ENCODE results near the gene RPS6KA3.
"Not testable (repeated sequence)": the region's sequence is repeated elsewhere in the genome, so short reads cannot be mapped to it uniquely, and the experiment has no call there.

RPS6KA3 gene

DNA sequence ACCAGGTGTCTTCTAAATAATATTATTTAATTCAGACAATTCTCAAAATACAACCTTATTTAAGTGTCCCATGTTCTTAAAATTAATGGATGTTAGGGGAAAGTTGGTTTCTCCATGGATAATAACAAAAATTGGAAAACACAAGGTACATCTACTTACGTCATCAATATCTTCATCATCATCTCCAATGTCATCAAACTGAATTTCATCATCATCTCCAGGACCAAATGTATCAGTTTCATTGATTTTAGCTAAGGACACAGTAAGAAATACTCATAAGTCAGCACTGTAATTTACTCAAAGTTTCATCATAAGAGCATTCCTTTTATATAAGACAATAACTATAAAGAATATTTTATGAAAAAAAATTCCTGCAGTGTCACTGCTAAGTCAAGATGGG is 136.4 kb downstream of the RPS6KA3 start:
- Mint-ChIP-seq H3K27ac (peak overlapping the region; percentile 55), H3K36me3 (ENCODE audit: low read depth) (peaks cover 76% of the 10 kb centered on the region)

GRCh38 chrX:20129547-20129946 is 137.2 kb downstream of the RPS6KA3 start:
- peaks cover 76% of the 10 kb centered on the region for H3K36me3 Mint-ChIP-seq (ENCODE audit: low read depth)
- no peak overlapping the region for H3K4me3 Mint-ChIP-seq
- H3K27me3 Mint-ChIP-seq, result no peaks in the 10 kb centered on the region
- H3K27ac Mint-ChIP-seq, result no peak overlapping the region
- H3K9me3 Mint-ChIP-seq, result no peaks in the 10 kb centered on the region
- H3K4me1 Mint-ChIP-seq (ENCODE audit: low read depth), result peaks cover 13% of the 10 kb centered on the region
- DNase-seq, result no peak

More for the DNA sequence above, 136.4 kb downstream of the RPS6KA3 start:
- H3K4me1 Mint-ChIP-seq (ENCODE audit: low read depth), result peaks cover 14% of the 10 kb centered on the region
- DNase-seq, result no peak
- no peaks in the 10 kb centered on the region for H3K27me3 Mint-ChIP-seq
- H3K9me3 Mint-ChIP-seq, result no peaks in the 10 kb centered on the region
- no peak overlapping the region for H3K4me3 Mint-ChIP-seq

- H3K27ac Mint-ChIP-seq, result peak overlapping the region; percentile 6
- peaks cover 11% of the 10 kb centered on the region for H3K4me1 Mint-ChIP-seq (ENCODE audit: low read depth)
- peaks cover 75% of the 10 kb centered on the region for H3K36me3 Mint-ChIP-seq (ENCODE audit: low read depth)
- H3K9me3 Mint-ChIP-seq, result no peaks in the 10 kb centered on the region
- DNase-seq, result no peak
- no peaks in the 10 kb centered on the region for H3K27me3 Mint-ChIP-seq
- H3K4me3 Mint-ChIP-seq, result no peak overlapping the region
Measured at GRCh38 chrX:20128670-20129069, 138.0 kb downstream of the RPS6KA3 start.

DNA sequence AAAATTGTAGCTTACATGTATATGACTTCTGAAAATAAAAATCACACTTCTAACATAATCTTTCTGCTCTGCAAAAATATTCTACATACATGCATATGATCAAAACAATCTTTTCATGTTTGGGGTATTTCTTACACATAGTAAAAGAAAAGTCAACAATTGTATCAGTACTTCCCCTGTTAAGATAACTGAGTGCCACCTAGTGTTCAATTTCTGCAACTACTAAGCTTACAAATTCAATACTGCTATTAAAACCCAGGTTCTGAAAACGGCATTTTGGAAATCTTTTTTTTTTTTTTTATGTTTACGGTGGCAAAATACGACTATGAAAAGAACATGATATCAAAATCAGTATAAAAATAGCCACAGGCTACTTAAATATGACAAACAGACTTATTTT is 139.3 kb downstream of the RPS6KA3 start:
- DNase-seq; H3K27ac Mint-ChIP-seq; H3K4me3 Mint-ChIP-seq; H3K4me1 Mint-ChIP-seq (ENCODE audit: low read depth); H3K9me3 Mint-ChIP-seq; H3K27me3 Mint-ChIP-seq: not testable (repeated sequence)
- peaks cover 67% of the 10 kb centered on the region for H3K36me3 Mint-ChIP-seq (ENCODE audit: low read depth)

DNA sequence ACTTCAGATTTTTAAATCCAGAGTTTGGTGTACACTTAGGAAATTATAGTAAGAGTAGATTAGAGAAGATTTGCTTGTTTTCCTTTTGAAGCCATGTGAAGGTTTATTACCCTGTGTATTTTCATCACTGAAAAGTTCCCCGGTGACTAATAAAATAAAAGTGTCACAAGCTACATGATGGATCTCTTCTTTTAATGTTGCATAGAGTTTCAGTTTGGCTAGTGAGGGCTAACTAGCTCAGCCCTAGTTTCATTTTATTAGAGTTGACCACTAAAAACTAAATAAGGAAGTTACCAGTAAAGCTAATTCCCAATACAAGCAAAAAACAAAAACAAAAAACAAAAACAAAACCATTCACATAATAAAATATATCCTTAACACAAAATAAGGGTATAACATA is 139.9 kb downstream of the RPS6KA3 start:
- H3K27me3 Mint-ChIP-seq; H3K9me3 Mint-ChIP-seq; DNase-seq; H3K27ac Mint-ChIP-seq; H3K4me3 Mint-ChIP-seq; H3K4me1 Mint-ChIP-seq (ENCODE audit: low read depth): not testable (repeated sequence)
- H3K36me3 Mint-ChIP-seq (ENCODE audit: low read depth), result peaks cover 65% of the 10 kb centered on the region

DNA sequence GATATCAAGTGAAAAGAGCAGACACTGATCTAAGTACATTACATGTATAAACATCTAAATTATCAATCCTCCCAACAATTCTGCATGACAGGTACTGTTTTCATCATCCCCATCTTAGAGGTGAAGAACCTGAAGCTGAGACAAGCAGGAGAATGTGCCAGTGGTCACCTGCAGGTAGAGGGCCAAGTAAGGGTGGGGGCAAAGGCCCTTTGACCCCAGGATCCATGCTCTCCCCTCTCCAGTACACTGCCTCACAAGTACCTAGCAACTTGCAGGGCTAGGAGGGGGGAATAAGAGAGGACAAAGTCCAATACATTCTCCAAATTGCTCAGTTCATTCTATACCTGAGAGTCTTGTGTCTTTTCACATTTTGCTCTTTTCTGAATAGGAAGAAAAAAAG is 141.7 kb downstream of the RPS6KA3 start:
- Mint-ChIP-seq H3K27me3 (no peaks in the 10 kb centered on the region), H3K4me1 (ENCODE audit: low read depth) (peaks cover 2% of the 10 kb centered on the region), H3K9me3 (no peaks in the 10 kb centered on the region), H3K36me3 (ENCODE audit: low read depth) (peaks cover 55% of the 10 kb centered on the region), H3K27ac (peak overlapping the region; percentile 41), H3K4me3 (no peak overlapping the region)
- no peak for DNase-seq

DNA sequence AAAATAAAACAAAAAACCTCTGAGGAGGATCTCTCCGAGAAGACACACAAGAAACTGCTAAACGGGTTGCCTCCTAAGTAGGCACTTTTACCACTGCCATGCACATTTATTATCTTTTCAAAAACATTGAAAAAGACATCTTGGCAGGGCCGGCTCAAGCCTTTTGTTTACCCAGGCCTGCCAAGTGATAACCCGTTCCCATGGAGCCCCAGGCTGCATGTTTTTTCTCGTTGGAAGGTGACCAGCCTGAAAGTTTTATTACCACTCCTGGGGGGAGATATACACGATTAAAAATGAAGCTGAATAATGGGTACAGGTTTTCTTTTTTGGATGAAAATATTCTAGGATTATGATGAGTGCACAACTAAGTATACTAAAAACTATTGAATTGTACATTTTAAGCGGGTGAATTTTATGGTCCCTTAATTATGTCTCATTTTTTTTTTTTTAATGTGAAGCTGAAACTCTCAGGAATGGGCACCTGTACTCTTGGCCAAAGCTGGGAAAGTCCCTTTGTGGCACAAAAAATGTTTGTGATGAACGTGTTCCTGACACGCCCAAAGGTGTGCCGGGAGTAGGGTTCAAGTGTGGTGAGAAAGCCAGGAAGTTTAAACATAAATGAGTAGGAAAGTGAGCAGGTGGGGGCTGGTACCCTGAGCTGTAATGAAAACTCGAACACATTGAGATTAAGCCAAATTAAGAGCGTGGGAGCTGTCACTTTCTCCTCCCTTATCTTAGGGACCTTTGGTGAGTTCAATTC is 148.5 kb downstream of the RPS6KA3 start:
- Mint-ChIP-seq H3K4me1 (ENCODE audit: low read depth) (peaks cover 4% of the 10 kb centered on the region), H3K4me3 (no peak overlapping the region), H3K9me3 (no peaks in the 10 kb centered on the region), H3K27me3 (peaks cover 32% of the 10 kb centered on the region), H3K36me3 (ENCODE audit: low read depth) (peaks cover 15% of the 10 kb centered on the region), H3K27ac (no peak overlapping the region)
- no peak for DNase-seq

GRCh38 chrX:20116577-20117240 is 150.0 kb downstream of the RPS6KA3 start, which contains the start of gene MAP7D2:
TSS of gene MAP7D2 (minus strand) at chrX:20116907. CDS start at chrX:20116879, 28 bp downstream.
- peaks cover 5% of the 10 kb centered on the region for H3K36me3 Mint-ChIP-seq (ENCODE audit: low read depth)
- H3K4me3 Mint-ChIP-seq, result peak within 1 kb of the TSS; percentile 56
- H3K27ac Mint-ChIP-seq, result no peak within 1 kb of the TSS
- H3K4me1 Mint-ChIP-seq (ENCODE audit: low read depth), result peaks cover 4% of the 10 kb centered on the region
- peaks cover 32% of the 10 kb centered on the region for H3K27me3 Mint-ChIP-seq
- no peaks in the 10 kb centered on the region for H3K9me3 Mint-ChIP-seq
- no peak for DNase-seq

DNA sequence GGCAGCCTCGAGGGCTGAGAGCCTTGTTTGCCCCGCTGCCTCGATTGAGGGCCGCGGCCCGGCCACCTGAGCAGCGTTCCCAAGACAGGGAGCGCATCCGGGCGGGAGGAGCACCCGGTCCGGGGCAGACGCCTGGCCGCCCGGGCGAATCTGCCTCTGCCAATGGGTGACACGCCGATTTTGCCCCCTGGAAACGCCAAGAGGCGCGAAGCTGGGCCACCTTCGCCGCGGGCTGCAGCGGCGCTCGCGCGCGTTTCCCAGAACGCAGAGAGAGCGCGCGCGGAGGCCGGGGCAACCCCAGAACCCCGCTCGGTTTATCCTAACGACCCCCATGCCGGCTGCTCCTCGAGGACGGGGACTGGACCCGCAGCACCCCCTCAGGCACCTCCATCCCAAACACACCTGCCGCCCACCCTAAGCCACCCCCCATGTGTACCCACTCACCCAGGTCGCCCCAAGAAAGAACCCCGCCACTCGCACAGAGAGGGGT is 150.6 kb downstream of the RPS6KA3 start:
- Mint-ChIP-seq H3K36me3 (ENCODE audit: low read depth) (no peaks in the 10 kb centered on the region), H3K9me3 (no peaks in the 10 kb centered on the region), H3K27me3 (peaks cover 32% of the 10 kb centered on the region), H3K27ac (no peak overlapping the region), H3K4me1 (ENCODE audit: low read depth) (peaks cover 4% of the 10 kb centered on the region), H3K4me3 (peak overlapping the region; percentile 56)
- no peak for DNase-seq

DNA sequence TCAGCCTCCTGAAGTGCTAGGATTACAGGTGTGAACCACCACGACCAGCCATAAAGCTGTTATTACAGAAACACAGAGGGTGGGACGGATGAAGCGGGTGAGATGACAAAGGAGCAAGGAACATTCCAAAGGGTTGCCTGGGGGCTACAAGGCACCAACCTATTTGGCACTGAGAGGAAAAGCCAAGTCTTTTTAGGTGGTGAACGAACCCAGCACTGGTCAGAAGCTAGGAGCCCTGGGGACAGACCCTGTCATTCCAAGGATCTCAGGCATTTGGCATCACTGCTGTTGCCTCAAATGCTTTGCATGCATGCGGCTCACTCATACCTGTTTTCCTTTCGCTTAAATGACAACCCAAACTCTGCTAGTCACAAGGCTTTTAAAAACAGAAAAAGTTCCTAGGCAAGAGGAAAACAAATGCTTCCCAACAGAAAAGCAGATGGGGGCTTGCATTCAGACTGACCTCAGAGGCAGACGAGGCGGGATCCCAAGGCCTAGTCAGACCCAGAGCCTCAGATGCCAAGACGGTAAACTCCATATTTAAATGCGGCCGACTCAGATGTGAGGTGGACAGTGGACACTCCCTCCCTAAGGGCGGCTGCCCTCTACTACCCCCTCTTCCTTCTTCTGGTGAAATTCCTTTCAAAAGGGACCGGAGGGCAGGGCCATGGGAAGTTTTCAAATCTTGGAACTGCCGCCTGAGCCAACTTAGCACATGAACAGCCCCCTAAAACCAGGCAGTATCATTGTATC is 154.5 kb downstream of the RPS6KA3 start:
- peaks cover 25% of the 10 kb centered on the region for H3K27me3 Mint-ChIP-seq
- H3K9me3 Mint-ChIP-seq, result no peaks in the 10 kb centered on the region
- H3K4me1 Mint-ChIP-seq (ENCODE audit: low read depth), result peaks cover 4% of the 10 kb centered on the region
- no peak overlapping the region for H3K27ac Mint-ChIP-seq
- H3K36me3 Mint-ChIP-seq (ENCODE audit: low read depth), result no peaks in the 10 kb centered on the region
- DNase-seq, result no peak
- H3K4me3 Mint-ChIP-seq, result no peak overlapping the region

DNA sequence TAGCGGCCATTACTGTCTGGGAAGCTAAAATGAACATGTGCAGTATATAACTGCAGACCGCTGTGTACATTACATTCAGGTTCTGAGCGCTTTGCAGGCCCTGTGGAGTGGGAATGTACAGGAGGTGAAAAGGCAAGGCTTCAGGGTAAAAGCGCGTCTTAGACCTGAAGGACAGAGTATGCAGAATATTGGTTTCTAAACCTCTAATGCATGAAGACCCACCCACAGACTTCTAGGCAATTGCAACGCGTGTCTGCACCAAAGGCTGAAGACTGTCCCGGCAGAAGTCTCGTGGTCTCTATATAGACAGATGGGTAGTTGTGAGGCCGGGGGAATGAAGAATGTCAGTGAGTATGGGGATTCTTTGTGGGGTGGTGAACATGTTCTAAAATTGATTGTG is 155.4 kb downstream of the RPS6KA3 start:
- no peaks in the 10 kb centered on the region for H3K36me3 Mint-ChIP-seq (ENCODE audit: low read depth)

DNA sequence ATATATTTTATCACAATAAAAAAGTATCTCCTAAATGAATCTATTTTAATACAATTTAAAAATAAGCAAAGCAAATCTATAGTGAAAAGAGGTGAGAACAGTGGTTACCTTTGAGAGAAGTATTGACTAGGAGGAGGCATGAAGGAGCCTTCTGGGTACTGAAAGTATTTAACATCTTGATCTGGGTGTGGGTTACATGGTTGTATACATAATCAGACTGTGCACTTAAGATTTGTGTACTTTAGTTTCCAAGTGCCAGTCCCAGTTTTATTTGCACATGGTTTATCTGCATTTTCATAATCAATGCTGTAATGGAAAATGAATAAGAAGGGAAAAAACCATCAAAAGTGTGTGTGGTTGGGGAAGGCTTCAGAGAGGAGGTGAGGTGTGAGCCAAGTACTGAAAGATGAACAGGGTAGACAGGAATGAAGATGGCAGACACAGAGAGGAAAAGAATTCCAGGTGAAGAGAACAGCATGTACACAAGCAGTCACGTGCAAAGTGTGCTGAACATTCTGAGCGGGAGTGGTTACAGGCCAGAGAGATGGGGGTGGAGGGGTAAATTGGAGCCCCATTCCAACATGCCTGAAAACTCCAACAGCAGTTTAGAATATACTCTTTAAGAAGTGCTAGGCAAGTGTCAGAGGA is 164.7 kb downstream of the RPS6KA3 start:
- no peak overlapping the region for H3K4me3 Mint-ChIP-seq
- H3K36me3 Mint-ChIP-seq (ENCODE audit: low read depth), result no peaks in the 10 kb centered on the region
- H3K27me3 Mint-ChIP-seq, result no peaks in the 10 kb centered on the region
- H3K9me3 Mint-ChIP-seq, result no peaks in the 10 kb centered on the region
- H3K4me1 Mint-ChIP-seq (ENCODE audit: low read depth), result peaks cover 7% of the 10 kb centered on the region
- no peak for DNase-seq
- no peak overlapping the region for H3K27ac Mint-ChIP-seq

More for the DNA sequence above, 155.4 kb downstream of the RPS6KA3 start:
- Mint-ChIP-seq H3K4me3 (no peak overlapping the region), H3K27me3 (peaks cover 20% of the 10 kb centered on the region), H3K27ac (no peak overlapping the region), H3K4me1 (ENCODE audit: low read depth) (peaks cover 2% of the 10 kb centered on the region), H3K9me3 (no peaks in the 10 kb centered on the region)
- DNase-seq, result no peak
